ELR (cell line): ENCODE data around the gene SELENOF.
A peak's percentile ranks its signal among the peaks of the same experiment; 100 is the strongest.
"Not testable (repeated sequence)": the region's sequence is repeated elsewhere in the genome, so short reads cannot be mapped to it uniquely, and the experiment has no call there.

Source experiments
- DNase-seq: peaks from one replicate; pipeline ENCODE4 v3.0.0-alpha.2; 2015; ENCODE audit warnings: low read depth

Gene SELENOF

GRCh38 chr1:86916752-86917151, 2.8 kb upstream of the SELENOF start:
- no peak for DNase-seq

- DNase-seq: no peak
Observed at GRCh38 chr1:86915737-86916235, 1.9 kb upstream of the SELENOF start.

GRCh38 chr1:86914998-86915736, 1.2 kb upstream of the SELENOF start:
- DNase-seq: peak; percentile 73

- DNase-seq: no peak
Observed at GRCh38 chr1:86914601-86914997, 673 bp upstream of the SELENOF start, which contains the start of gene HS2ST1. HS2ST1 (plus strand) TSS chr1:86914635.

- DNase-seq: peak; percentile 69
Observed at GRCh38 chr1:86913399-86913895, 479 bp downstream of the SELENOF start.

GRCh38 chr1:86912281-86912900, 1.5 kb downstream of the SELENOF start:
- DNase-seq: no peak

- no peak for DNase-seq
Observed at GRCh38 chr1:86906419-86906818, 7.5 kb downstream of the SELENOF start.

GRCh38 chr1:86905875-86906274, 8.1 kb downstream of the SELENOF start:
- DNase-seq: no peak

GRCh38 chr1:86899401-86899800, 14.5 kb downstream of the SELENOF start:
- not testable (repeated sequence) for DNase-seq

GRCh38 chr1:86888327-86888726, 25.6 kb downstream of the SELENOF start:
- DNase-seq: no peak

GRCh38 chr1:86887479-86888162, 26.3 kb downstream of the SELENOF start:
- no peak for DNase-seq

GRCh38 chr1:86875722-86876121, 38.2 kb downstream of the SELENOF start:
- DNase-seq: no peak

GRCh38 chr1:86872086-86872485, 41.8 kb downstream of the SELENOF start:
- DNase-seq: peak; percentile 17

- DNase-seq: no peak
Observed at GRCh38 chr1:86871001-86871400, 42.9 kb downstream of the SELENOF start.

- DNase-seq: peak; percentile 17
Observed at GRCh38 chr1:86868477-86868876, 45.4 kb downstream of the SELENOF start.

- not testable (repeated sequence) for DNase-seq
Observed at GRCh38 chr1:86867278-86867677, 46.6 kb downstream of the SELENOF start.

- peak; percentile 39 for DNase-seq
Observed at GRCh38 chr1:86866665-86867064, 47.3 kb downstream of the SELENOF start.

GRCh38 chr1:86865973-86866637, 47.8 kb downstream of the SELENOF start:
- DNase-seq: no peak

GRCh38 chr1:86862920-86863319, 51.0 kb downstream of the SELENOF start:
- DNase-seq: no peak

- DNase-seq: no peak
Observed at GRCh38 chr1:86861424-86861823, 52.5 kb downstream of the SELENOF start.

- no peak for DNase-seq
Observed at GRCh38 chr1:86860424-86860823, 53.5 kb downstream of the SELENOF start.

- DNase-seq: no peak
Observed at GRCh38 chr1:86860020-86860419, 53.9 kb downstream of the SELENOF start.
